ENCODE data around the gene NIF3L1. TPM values are rescaled to one million over a fixed set of nuclear protein-coding genes. Genes with fewer than 3 reads are reported as not detected.

The NIF3L1 gene
- total and polyA plus RNA-seq, 4 donors: 32.1 to 38.9 (median 35.5) TPM

DNA sequence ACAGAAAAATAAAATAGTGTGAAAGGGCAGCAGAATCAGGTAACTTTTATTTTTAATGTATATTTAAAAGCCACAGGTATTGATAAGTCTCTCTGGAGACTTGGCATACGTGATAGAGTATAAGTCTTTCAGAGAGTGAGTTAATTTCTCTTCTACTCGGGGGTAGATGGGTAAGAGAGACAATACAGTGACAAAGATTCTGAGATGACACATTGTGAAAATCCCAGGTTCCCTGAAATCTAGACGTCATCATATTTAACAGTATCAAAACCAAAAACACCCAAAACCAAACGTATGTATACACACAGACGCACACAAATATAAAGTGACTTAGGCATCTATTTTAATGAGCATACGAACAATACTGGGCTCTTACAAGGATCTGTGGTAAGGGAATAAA, 33.3 kb downstream of the NIF3L1 start:
- DNase-seq (ENCODE audit: low read depth in 4 of 6, low spot score in 6 of 6): no peak
- Histone ChIP-seq H3K4me1 (ENCODE audit: control insufficient read depth, insufficient read depth, low read length) (no peaks in the 10 kb centered on the region), H3K36me3 (ENCODE audit: control insufficient read depth, insufficient read depth, low read length) (peaks cover 34% of the 10 kb centered on the region), H3K27ac (ENCODE audit: low read depth, low read length) (no peak overlapping the region), H3K9me3 (ENCODE audit: control insufficient read depth, insufficient read depth, low read length) (no peaks in the 10 kb centered on the region), H3K27me3 (ENCODE audit: control insufficient read depth, insufficient read depth, low read length) (no peaks in the 10 kb centered on the region), H3K4me3 (ENCODE audit: low read depth, low read length) (no peak overlapping the region)
- WGBS (ENCODE audit: insufficient coverage): no CpG with 5 or more reads among the region's 6 CpGs

- WGBS (ENCODE audit: insufficient coverage): 88% methylated on average over 1 of the region's 2 CpGs
- H3K36me3 ChIP-seq (ENCODE audit: control insufficient read depth, insufficient read depth, low read length): peaks cover 31% of the 10 kb centered on the region
- H3K4me3 ChIP-seq (ENCODE audit: low read depth, low read length): no peak overlapping the region
- H3K27ac ChIP-seq (ENCODE audit: low read depth, low read length): no peak overlapping the region
- H3K4me1 ChIP-seq (ENCODE audit: control insufficient read depth, insufficient read depth, low read length): no peaks in the 10 kb centered on the region
- H3K27me3 ChIP-seq (ENCODE audit: control insufficient read depth, insufficient read depth, low read length): no peaks in the 10 kb centered on the region
- H3K9me3 ChIP-seq (ENCODE audit: control insufficient read depth, insufficient read depth, low read length): no peaks in the 10 kb centered on the region
- no peak for DNase-seq (ENCODE audit: low read depth in 4 of 6, low spot score in 6 of 6)
Measured at GRCh38 chr2:200929334-200930249, 40.4 kb downstream of the NIF3L1 start.

DNA sequence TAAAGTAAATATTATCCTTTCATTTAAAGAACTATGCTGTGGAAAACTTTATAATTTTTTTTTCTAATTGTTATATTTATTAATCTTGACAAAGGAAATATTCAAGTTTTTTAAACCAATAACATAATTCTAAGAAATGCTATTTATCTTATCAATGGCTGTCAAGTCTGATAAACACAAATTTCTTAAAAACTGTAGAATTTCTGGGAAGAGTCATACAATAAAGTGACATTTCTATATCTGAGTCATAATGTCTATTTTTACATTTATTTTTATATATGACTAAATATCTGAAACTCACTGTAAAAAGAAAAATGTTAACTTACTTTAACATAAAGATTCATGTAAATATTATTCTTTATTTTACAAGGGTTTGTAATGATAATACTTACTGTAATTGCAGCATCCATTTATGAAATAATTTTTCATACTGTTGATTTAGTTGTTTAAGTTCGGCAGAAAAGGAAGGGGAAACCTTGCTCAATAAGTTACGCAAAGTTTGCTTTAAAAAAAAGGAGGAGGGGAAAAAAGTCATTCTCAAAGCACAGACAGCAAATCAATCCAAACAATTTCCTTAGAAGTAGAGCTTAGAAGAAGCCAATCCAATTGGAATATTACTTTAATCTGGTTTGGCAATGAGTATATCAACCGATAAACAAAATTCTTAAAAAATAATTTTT, 41.9 kb downstream of the NIF3L1 start:
- H3K4me3 ChIP-seq (ENCODE audit: low read depth, low read length): no peak overlapping the region
- no peaks in the 10 kb centered on the region for H3K9me3 ChIP-seq (ENCODE audit: control insufficient read depth, insufficient read depth, low read length)
- H3K27me3 ChIP-seq (ENCODE audit: control insufficient read depth, insufficient read depth, low read length): no peaks in the 10 kb centered on the region
- no peak for DNase-seq (ENCODE audit: low read depth in 4 of 6, low spot score in 6 of 6)
- H3K4me1 ChIP-seq (ENCODE audit: control insufficient read depth, insufficient read depth, low read length): no peaks in the 10 kb centered on the region
- peaks cover 27% of the 10 kb centered on the region for H3K36me3 ChIP-seq (ENCODE audit: control insufficient read depth, insufficient read depth, low read length)
- H3K27ac ChIP-seq (ENCODE audit: low read depth, low read length): no peak overlapping the region
- WGBS (ENCODE audit: insufficient coverage): no CpG with 5 or more reads among the region's 3 CpGs

DNA sequence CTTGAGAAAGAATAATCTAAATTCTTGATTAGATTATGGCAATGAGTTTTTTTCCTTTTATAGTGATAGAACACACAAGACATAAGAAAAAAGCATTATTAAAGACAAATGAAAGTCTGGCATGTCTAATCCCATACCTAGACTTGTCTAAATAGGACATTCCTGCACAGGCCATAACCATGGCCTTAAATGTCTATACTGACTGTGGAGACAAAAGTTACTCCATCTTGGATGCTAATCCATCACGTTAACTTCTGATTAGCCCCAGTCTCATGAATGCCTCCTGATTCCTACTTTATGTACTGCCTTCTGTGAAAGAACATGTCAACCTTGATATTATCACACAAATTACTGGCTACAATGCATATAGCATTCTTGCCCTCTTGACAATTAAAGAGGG, 50.7 kb downstream of the NIF3L1 start:
- no peaks in the 10 kb centered on the region for H3K27me3 ChIP-seq (ENCODE audit: control insufficient read depth, insufficient read depth, low read length)
- no peaks in the 10 kb centered on the region for H3K9me3 ChIP-seq (ENCODE audit: control insufficient read depth, insufficient read depth, low read length)
- no peaks in the 10 kb centered on the region for H3K4me1 ChIP-seq (ENCODE audit: control insufficient read depth, insufficient read depth, low read length)
- no peak overlapping the region for H3K4me3 ChIP-seq (ENCODE audit: low read depth, low read length)
- peaks cover 34% of the 10 kb centered on the region for H3K36me3 ChIP-seq (ENCODE audit: control insufficient read depth, insufficient read depth, low read length)
- DNase-seq (ENCODE audit: low read depth in 4 of 6, low spot score in 6 of 6): no peak
- H3K27ac ChIP-seq (ENCODE audit: low read depth, low read length): no peak overlapping the region
- 100% methylated on average over 1 of the region's 1 CpG for WGBS (ENCODE audit: insufficient coverage)

GRCh38 chr2:200943527-200944105, 54.4 kb downstream of the NIF3L1 start:
- Histone ChIP-seq H3K4me3 (ENCODE audit: low read depth, low read length) (no peak overlapping the region), H3K4me1 (ENCODE audit: control insufficient read depth, insufficient read depth, low read length) (no peaks in the 10 kb centered on the region), H3K27me3 (ENCODE audit: control insufficient read depth, insufficient read depth, low read length) (no peaks in the 10 kb centered on the region), H3K36me3 (ENCODE audit: control insufficient read depth, insufficient read depth, low read length) (peaks cover 44% of the 10 kb centered on the region), H3K27ac (ENCODE audit: low read depth, low read length) (no peak overlapping the region), H3K9me3 (ENCODE audit: control insufficient read depth, insufficient read depth, low read length) (no peaks in the 10 kb centered on the region)
- 100% methylated on average over 1 of the region's 1 CpG for WGBS (ENCODE audit: insufficient coverage)
- DNase-seq (ENCODE audit: low read depth in 4 of 6, low spot score in 6 of 6): no peak

DNA sequence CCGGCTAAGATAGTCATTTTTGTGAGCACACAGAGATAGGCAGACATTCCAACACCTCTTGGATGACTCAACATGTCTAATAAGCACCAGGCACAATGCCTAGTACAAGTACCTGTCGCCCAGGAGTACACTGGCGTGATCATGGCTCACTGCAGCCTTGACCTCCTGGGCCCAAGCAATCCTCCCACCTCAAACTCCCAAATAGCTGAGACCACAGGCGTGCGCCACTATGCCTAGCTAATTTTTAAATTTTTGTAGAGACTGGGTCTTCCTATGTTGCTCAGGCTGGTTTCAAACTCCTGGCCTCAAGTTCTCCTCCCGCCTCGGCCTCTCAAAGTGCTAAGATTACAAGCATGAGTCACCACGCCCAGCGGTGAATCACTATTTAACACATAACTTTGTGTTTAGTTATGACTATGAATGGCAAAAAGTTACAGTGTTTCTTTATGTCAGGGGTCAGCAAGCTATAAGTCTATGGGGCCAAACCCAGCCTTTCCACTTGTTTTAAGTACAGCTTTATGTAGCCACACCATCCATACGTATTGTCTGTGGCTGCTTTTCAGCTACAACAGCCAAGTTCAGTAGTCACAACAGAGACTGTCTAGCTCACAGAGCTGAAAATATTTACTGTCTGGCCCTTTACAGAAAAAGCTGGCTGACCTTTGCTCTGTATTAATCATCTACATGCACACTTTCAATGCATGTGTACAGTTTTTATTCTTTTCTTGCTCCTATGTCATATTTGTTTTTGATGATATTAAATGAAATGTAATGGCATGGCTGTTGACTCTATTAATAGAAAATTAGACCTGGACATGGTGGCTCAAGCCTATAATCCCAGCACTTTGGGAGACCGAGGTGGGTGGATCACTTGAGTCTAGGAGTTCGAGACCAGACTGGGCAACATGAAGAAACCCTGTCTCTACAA, 55.6 kb downstream of the NIF3L1 start:
- Histone ChIP-seq H3K27ac (ENCODE audit: low read depth, low read length) (no peak overlapping the region), H3K27me3 (ENCODE audit: control insufficient read depth, insufficient read depth, low read length) (no peaks in the 10 kb centered on the region)
- no peak for DNase-seq (ENCODE audit: low read depth in 4 of 6, low spot score in 6 of 6)

GRCh38 chr2:200945395-200945729, 56.2 kb downstream of the NIF3L1 start:
- no peaks in the 10 kb centered on the region for H3K9me3 ChIP-seq (ENCODE audit: control insufficient read depth, insufficient read depth, low read length)
- H3K27ac ChIP-seq (ENCODE audit: low read depth, low read length): no peak overlapping the region
- H3K4me3 ChIP-seq (ENCODE audit: low read depth, low read length): no peak overlapping the region
- no peaks in the 10 kb centered on the region for H3K4me1 ChIP-seq (ENCODE audit: control insufficient read depth, insufficient read depth, low read length)
- H3K36me3 ChIP-seq (ENCODE audit: control insufficient read depth, insufficient read depth, low read length): peaks cover 45% of the 10 kb centered on the region
- no peak for DNase-seq (ENCODE audit: low read depth in 4 of 6, low spot score in 6 of 6)
- 100% methylated on average over 2 of the region's 4 CpGs for WGBS (ENCODE audit: insufficient coverage)
- H3K27me3 ChIP-seq (ENCODE audit: control insufficient read depth, insufficient read depth, low read length): no peaks in the 10 kb centered on the region

More for the DNA sequence above, 55.6 kb downstream of the NIF3L1 start:
- Histone ChIP-seq H3K9me3 (ENCODE audit: control insufficient read depth, insufficient read depth, low read length) (no peaks in the 10 kb centered on the region), H3K4me3 (ENCODE audit: low read depth, low read length) (no peak overlapping the region), H3K36me3 (ENCODE audit: control insufficient read depth, insufficient read depth, low read length) (peaks cover 45% of the 10 kb centered on the region), H3K4me1 (ENCODE audit: control insufficient read depth, insufficient read depth, low read length) (no peaks in the 10 kb centered on the region)
- 94% methylated on average over 4 of the region's 12 CpGs for WGBS (ENCODE audit: insufficient coverage)

DNA sequence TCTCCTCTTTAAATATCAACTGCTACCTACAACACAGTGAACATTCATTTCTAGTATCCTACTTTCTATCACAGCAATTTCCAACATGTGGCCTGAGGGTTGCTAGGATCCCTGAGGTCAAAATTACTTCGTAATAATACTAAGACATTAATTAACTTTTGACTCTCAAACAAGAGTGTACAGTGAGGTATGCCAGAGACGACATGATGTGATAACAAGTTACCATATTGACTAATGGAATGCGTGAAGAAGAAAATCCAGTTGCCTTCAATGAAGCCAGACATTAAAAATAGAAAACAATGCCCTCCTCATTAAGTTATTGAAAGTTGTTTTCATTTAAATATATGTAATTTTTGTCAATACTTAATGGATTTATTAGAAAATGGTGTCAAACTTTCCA, 61.2 kb downstream of the NIF3L1 start:
- no peak for DNase-seq (ENCODE audit: low read depth in 4 of 6, low spot score in 6 of 6)
- Histone ChIP-seq H3K9me3 (ENCODE audit: control insufficient read depth, insufficient read depth, low read length) (no peaks in the 10 kb centered on the region), H3K27ac (ENCODE audit: low read depth, low read length) (no peak overlapping the region), H3K4me3 (ENCODE audit: low read depth, low read length) (no peak overlapping the region), H3K27me3 (ENCODE audit: control insufficient read depth, insufficient read depth, low read length) (no peaks in the 10 kb centered on the region), H3K4me1 (ENCODE audit: control insufficient read depth, insufficient read depth, low read length) (no peaks in the 10 kb centered on the region), H3K36me3 (ENCODE audit: control insufficient read depth, insufficient read depth, low read length) (peaks cover 29% of the 10 kb centered on the region)
- no CpG with 5 or more reads among the region's 3 CpGs for WGBS (ENCODE audit: insufficient coverage)
